Measurements from ENCODE around the gene SCLY.

The SCLY gene

GRCh38 chr2:238116298-238117198, 55.7 kb downstream of the SCLY start:
- no peaks in the 10 kb centered on the region for H3K79me2 ChIP-seq (ENCODE audit: insufficient read depth, low read length)
- no peak overlapping the region for H3K4me3 ChIP-seq (ENCODE audit: low read length, poor library complexity, severe bottlenecking)
- no peaks in the 10 kb centered on the region for H3K4me1 ChIP-seq (ENCODE audit: insufficient read depth, low read length, poor library complexity, severe bottlenecking)
- H3K9ac ChIP-seq (ENCODE audit: low read depth, low read length, poor library complexity, severe bottlenecking) = no peak overlapping the region
- H3F3A ChIP-seq (ENCODE audit: low read depth) = no peaks in the 10 kb centered on the region
- H3K36me3 ChIP-seq (ENCODE audit: insufficient read depth, low read length) = no peaks in the 10 kb centered on the region
- H3K9me3 ChIP-seq (ENCODE audit: insufficient read depth, low read depth, low read length) = 0 out of 2 replicates have a peak, but pooled peaks cover 3% of the 10 kb centered on the region
- H4K20me1 ChIP-seq (ENCODE audit: insufficient read depth, low read length, poor library complexity, severe bottlenecking) = no peaks in the 10 kb centered on the region
- no peaks in the 10 kb centered on the region for H3K27me3 ChIP-seq (ENCODE audit: insufficient read depth, low read length, poor library complexity, severe bottlenecking)
- H2AFZ ChIP-seq (ENCODE audit: low read length) = no peak overlapping the region
- no peak overlapping the region for H3K4me2 ChIP-seq (ENCODE audit: low read depth, low read length, poor library complexity, severe bottlenecking)
- TF ChIP-seq EZH2phosphoT487 (IDR thresholded peaks at IDR 0.05; ENCODE audit: borderline replicate concordance) (no peak), CTCF (conservative IDR thresholded peaks at IDR 0.05; ENCODE audit: low read length) (no peak)
- no peaks in the 10 kb centered on the region for H3K9me2 ChIP-seq (replicated peaks; ENCODE audit: low read depth, low read length)

- TF ChIP-seq CTCF (conservative IDR thresholded peaks at IDR 0.05; ENCODE audit: low read length) (no peak), EZH2phosphoT487 (IDR thresholded peaks at IDR 0.05; ENCODE audit: borderline replicate concordance) (no peak)
- no peaks in the 10 kb centered on the region for H3F3A ChIP-seq (ENCODE audit: low read depth)
- no peaks in the 10 kb centered on the region for H3K36me3 ChIP-seq (ENCODE audit: insufficient read depth, low read length)
- H3K4me3 ChIP-seq (ENCODE audit: low read length, poor library complexity, severe bottlenecking) = no peak overlapping the region
- H3K4me2 ChIP-seq (ENCODE audit: low read depth, low read length, poor library complexity, severe bottlenecking) = no peak overlapping the region
- no peaks in the 10 kb centered on the region for H3K79me2 ChIP-seq (ENCODE audit: insufficient read depth, low read length)
- no peaks in the 10 kb centered on the region for H3K27me3 ChIP-seq (ENCODE audit: insufficient read depth, low read length, poor library complexity, severe bottlenecking)
- 0 out of 2 replicates have a peak, but pooled peaks cover 3% of the 10 kb centered on the region for H3K9me3 ChIP-seq (ENCODE audit: insufficient read depth, low read depth, low read length)
- no peak overlapping the region for H2AFZ ChIP-seq (ENCODE audit: low read length)
- H3K4me1 ChIP-seq (ENCODE audit: insufficient read depth, low read length, poor library complexity, severe bottlenecking) = no peaks in the 10 kb centered on the region
- H3K9ac ChIP-seq (ENCODE audit: low read depth, low read length, poor library complexity, severe bottlenecking) = no peak overlapping the region
- H3K9me2 ChIP-seq (replicated peaks; ENCODE audit: low read depth, low read length) = no peaks in the 10 kb centered on the region
- no peaks in the 10 kb centered on the region for H4K20me1 ChIP-seq (ENCODE audit: insufficient read depth, low read length, poor library complexity, severe bottlenecking)
Measured at GRCh38 chr2:238117199-238118154, 56.7 kb downstream of the SCLY start.

GRCh38 chr2:238119756-238120462, 59.1 kb downstream of the SCLY start:
- TF ChIP-seq EZH2phosphoT487 (IDR thresholded peaks at IDR 0.05; ENCODE audit: borderline replicate concordance) = no peak
- no peak for TF ChIP-seq CTCF (conservative IDR thresholded peaks at IDR 0.05; ENCODE audit: low read length)
- no peaks in the 10 kb centered on the region for H3K79me2 ChIP-seq (ENCODE audit: insufficient read depth, low read length)
- H3K9me2 ChIP-seq (replicated peaks; ENCODE audit: low read depth, low read length) = no peaks in the 10 kb centered on the region
- no peak overlapping the region for H3K4me2 ChIP-seq (ENCODE audit: low read depth, low read length, poor library complexity, severe bottlenecking)
- H3K4me3 ChIP-seq (ENCODE audit: low read length, poor library complexity, severe bottlenecking) = no peak overlapping the region
- H3F3A ChIP-seq (ENCODE audit: low read depth) = no peaks in the 10 kb centered on the region
- no peaks in the 10 kb centered on the region for H3K4me1 ChIP-seq (ENCODE audit: insufficient read depth, low read length, poor library complexity, severe bottlenecking)
- no peak overlapping the region for H3K9ac ChIP-seq (ENCODE audit: low read depth, low read length, poor library complexity, severe bottlenecking)
- no peaks in the 10 kb centered on the region for H4K20me1 ChIP-seq (ENCODE audit: insufficient read depth, low read length, poor library complexity, severe bottlenecking)
- H3K27me3 ChIP-seq (ENCODE audit: insufficient read depth, low read length, poor library complexity, severe bottlenecking) = no peaks in the 10 kb centered on the region
- H3K9me3 ChIP-seq (ENCODE audit: insufficient read depth, low read depth, low read length) = no peaks in the 10 kb centered on the region
- no peak overlapping the region for H2AFZ ChIP-seq (ENCODE audit: low read length)
- no peaks in the 10 kb centered on the region for H3K36me3 ChIP-seq (ENCODE audit: insufficient read depth, low read length)
